Endothelial cell of hepatic sinusoid (primary cell): ENCODE measurements around the gene ARMH1.
"Not testable (repeated sequence)": the region's sequence is repeated elsewhere in the genome, so short reads cannot be mapped to it uniquely, and the experiment has no call there.

Experiments used
- in situ Hi-C: cut with HindIII; loops from 2 replicates; pipeline ENCODE4 v1.10.0; 2017; ENCODE audit warnings: low sequenced_read_pairs

ARMH1 gene

GRCh38 chr1:44689447-44689765 is 14.9 kb downstream of the ARMH1 start:
- in situ Hi-C loops = no loop called here

GRCh38 chr1:44693159-44693558 is 18.6 kb downstream of the ARMH1 start:
- in situ Hi-C loops = no loop called here

GRCh38 chr1:44693900-44694299 is 19.4 kb downstream of the ARMH1 start:
- in situ Hi-C loops = no loop called here

DNA sequence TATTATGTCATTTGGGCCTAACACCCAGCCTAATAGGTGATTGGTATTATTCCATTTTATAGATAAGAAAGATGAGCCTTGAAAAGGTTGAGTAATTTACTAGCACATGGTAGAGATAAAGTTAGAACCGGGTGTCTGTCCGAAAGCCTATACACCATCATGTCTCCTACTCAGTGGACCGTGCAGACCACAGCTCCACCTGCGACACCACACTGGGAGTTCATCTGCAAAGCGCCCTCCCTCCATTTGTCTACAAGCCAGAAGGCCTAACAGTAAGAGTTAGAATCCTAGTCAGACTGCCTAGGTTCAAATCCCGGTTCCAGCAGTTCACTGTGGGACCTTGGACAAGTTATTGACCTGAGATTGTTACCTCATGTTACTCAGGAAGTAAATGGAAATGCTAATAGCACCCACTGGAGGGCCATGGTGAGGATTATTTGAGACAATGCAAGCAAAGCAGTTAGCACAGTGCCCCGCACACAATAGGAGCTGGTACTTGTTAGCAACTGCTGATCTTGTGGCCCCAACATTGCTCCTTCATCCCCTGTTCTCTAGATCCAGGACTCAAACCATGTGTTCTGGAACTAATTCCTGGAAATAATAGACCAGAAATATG is 20.5 kb downstream of the ARMH1 start:
- in situ Hi-C loops = no loop called here

DNA sequence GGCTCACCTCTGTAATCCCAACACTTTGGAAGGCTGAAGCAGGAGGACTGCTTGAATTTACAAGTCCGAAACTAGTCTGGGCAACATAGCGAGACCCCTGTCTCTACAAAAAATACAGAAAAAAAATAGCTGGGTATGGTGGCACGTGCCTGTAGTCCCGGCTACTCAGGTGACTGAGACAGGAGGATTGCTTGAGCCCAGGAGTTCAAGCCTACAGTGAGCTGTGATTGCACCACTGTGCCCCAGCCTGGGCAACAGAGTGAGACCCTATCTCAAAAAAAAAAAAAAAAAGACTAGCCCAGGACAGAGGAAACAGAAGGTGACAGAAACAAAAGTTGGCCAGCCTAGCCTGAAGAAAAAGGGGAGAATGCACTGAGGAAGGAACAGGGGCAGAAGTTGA is 21.2 kb downstream of the ARMH1 start:
- in situ Hi-C loops = no loop called here

GRCh38 chr1:44696101-44696500 is 21.6 kb downstream of the ARMH1 start:
- in situ Hi-C loops = no loop called here

GRCh38 chr1:44696789-44697345 is 22.4 kb downstream of the ARMH1 start:
- in situ Hi-C loops = no loop called here

DNA sequence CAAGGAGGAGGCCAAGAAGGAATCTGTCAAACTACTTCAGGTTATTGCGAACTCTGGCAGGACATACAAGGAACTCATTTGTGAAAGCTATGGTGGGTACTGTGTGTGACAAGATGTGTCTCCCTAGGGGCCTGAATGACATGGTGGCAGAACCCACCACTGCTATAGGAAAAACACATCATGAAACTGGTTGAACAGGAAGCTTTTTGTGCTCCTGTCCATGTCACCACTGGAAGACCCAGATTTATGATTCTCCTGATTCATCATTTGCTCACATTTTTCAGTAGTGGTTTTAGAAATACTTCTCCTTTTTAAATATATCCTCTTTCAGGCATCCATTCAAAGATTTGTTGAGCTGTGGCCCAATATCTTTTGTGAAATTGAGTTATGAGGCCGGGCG is 23.6 kb downstream of the ARMH1 start:
- in situ Hi-C loops = no loop called here

DNA sequence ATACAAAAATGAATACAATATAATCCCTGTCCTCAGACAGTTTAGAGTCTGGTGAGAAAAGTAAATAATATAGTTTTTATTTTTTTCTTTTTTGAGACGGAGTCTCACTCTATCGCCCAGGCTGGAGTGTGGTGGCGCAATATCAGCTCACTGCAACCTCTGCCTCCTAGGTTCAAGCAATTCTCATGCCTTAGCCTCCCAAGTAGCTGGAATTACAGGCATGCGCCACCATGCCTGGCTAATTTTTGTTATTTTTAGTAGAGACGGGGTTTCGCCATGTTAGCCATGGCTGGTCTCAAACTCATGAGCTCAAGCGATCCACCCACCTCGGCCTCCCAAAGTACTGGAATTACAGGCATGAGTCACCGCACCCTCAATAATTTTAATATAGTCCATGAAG is 24.9 kb downstream of the ARMH1 start:
- in situ Hi-C loops = not testable (repeated sequence)

- in situ Hi-C loops = no loop called here
Observed at GRCh38 chr1:44700573-44700972, 26.1 kb downstream of the ARMH1 start.

DNA sequence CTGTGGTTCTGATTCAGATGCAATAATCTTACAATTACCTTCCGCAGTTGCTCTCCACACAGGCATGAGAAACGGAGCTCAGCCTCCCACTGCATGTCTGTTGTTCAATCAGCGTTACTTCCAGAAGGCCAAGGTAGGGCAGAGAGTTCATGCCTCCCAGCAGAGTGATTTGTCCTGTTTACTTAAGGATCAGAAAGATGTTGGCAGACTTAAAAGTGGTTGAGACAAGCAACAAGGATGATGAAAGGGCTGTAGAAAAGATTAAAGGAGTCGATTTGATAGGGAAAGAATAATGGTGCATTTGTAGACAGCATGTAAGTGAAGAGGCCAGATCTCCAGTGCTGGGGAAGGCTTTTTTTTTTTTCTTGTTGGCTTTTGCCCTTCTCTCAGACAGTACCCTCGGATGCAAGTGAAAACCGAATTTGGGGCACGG is 26.6 kb downstream of the ARMH1 start:
- in situ Hi-C loops = no loop called here

- in situ Hi-C loops = no loop called here
Observed at GRCh38 chr1:44705470-44705869, 31.0 kb downstream of the ARMH1 start.

DNA sequence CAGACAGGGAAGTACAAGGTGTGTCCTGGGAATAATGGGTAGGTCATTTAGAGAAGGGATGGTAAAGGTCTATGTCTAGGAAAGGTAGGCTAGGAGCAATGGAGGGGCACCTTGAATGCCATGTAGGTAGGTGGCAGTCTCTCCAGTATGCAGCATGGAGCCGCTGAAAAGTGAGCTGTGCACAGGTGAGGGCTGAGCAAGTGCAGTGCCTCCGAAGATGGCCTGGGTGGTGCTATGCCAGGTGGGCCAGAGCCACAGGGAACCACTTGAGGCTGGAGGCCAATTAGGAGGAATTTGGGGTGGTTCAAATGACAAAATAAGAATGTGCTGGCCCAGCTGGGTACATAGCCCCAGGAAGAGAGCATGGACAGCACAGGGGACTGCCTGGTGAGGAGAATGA is 31.4 kb downstream of the ARMH1 start:
- in situ Hi-C loops = no loop called here

- in situ Hi-C loops = no loop called here
Observed at GRCh38 chr1:44707112-44707881, 32.8 kb downstream of the ARMH1 start.

- in situ Hi-C loops = no loop called here
Observed at GRCh38 chr1:44707959-44708831, 33.7 kb downstream of the ARMH1 start.

GRCh38 chr1:44713321-44713781 is 38.8 kb downstream of the ARMH1 start:
- in situ Hi-C loops = no loop called here

DNA sequence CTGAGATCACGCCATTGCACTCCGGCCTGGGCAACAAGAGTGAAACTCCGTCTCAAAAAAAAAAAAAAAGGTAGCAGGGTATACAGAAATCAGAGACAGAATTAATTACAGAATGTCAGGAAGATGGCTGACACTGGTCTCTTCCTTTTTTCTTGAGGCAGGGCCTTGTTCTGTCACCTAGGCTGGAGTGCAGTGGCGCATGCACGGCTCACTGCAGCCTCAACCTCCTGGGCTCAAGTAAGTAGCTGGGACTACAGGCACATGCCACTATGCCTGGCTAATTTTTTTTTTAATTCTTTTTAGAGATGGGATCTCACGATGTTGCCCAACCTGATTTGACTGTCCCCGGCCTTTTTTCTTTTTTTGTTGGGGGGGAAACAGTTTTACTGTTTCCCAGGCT is 40.0 kb downstream of the ARMH1 start:
- in situ Hi-C loops = no loop called here

DNA sequence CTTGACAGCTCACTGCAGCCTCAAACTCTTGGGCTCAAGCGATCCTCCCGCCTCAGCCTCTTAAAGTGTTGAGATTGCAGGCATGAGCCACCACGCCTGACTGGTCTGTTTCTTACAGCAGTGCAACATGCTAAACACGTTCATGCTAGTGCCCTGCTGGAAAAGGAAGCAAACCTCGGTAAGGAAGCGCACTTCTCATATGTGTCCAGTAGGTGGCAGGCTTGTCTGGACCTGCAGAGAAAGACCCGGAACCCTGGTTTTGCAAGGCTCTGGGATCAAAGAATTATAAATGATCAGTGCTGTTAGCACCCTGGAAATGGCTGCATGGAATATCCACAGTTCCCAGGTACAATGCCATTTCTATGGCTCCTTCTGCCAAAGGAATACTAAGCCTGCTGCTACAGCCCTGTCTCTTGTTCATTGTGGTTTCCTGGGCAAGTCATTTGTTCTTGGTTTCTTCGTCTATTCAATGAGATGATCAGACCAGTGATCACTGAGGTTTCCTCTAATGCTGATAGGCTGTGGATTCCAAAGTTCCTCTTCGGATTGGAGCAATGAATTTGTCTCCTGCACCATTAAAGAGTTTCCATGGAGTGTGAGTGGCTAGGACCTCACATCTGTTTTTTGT is 40.5 kb downstream of the ARMH1 start:
- in situ Hi-C loops = no loop called here

DNA sequence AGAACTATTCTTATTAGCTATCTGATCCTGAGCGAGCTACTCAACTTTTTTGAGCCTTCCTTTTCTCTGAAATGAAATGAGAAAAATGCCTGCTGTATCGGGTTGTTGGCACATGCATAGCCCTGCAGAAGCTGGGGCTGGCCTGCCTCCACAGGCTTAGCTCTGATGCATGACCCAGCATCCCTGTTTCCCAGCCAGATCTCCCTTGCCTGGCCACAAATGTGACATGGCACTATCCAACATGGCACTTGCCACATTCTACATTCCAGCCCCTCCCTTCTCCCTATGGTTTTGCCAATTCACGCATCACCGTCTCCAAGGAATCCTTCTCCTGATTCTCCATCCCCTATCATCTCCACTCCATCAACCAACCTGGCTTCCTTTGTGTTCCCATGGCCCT is 42.6 kb downstream of the ARMH1 start:
- in situ Hi-C loops = no loop called here

DNA sequence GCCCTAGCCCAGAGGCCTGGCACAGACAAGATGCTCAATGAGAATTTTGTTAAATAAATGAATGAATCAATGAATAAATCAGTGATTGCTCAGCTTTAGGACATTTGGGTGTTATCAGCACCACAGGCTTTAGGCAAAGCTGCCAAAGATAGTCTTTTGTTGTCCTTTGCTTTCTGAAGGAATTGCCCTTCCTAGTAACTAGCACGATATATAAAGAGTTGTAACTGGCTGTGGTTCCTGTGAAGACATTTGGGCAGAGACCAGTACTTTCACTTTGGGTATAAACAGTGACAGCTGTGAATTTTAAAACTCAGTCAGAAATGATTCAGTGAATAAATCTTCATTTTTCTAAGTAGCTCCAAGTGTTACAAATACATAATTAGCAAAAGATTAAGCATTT is 43.1 kb downstream of the ARMH1 start:
- in situ Hi-C loops = no loop called here

- in situ Hi-C loops = no loop called here
Observed at GRCh38 chr1:44718091-44718490, 43.6 kb downstream of the ARMH1 start.
